HepG2 (cell line): ENCODE data around the gene CFAP61. TPM values are rescaled to one million over a fixed set of nuclear protein-coding genes. Genes with fewer than 3 reads are reported as not detected.

ENCODE experiments used
- ATAC-seq: fragments of 200-7000 bp; cut with Tn5 transposase; 3 replicates; pipeline ENCODE4 v1.9.1; 2020; ENCODE audit warnings: mild to moderate bottlenecking, moderate library complexity
- BruUV-seq: library from RNA; stranded (reverse); fragments of 400-500 nt; replicated peaks from 2 replicates; lab custom pipeline; 2021; lab: Mats Ljungman, UMichigan
- CTCF ChIA-PET: fragments of 300-600 bp; formaldehyde crosslinking; extraction: SDS; loops from one replicate; lab custom pipeline; 2021; ENCODE audit warnings: low total read pairs, inconsistent platforms, low intra/inter-chr PET ratio; lab: Yijun Ruan, JAX
- POLR2A ChIA-PET: fragments of 350-600 bp; sonication (Branson Sonifier 250); formaldehyde crosslinking; loops from one replicate; lab custom pipeline; 2020; ENCODE audit warnings: antibody characterized with exemption, inconsistent platforms; lab: Yijun Ruan, JAX
- DNase-seq: peaks from one replicate; pipeline ENCODE4 v3.0.0-alpha.2; 2015; ENCODE audit warnings: low spot score
- FAIRE-seq: peaks from 3 replicates; lab custom pipeline; 2011; peaks lifted over from hg19 to GRCh38; lab: Jason Lieb, UNC
- H2AFZ ChIP-seq: one replicate; pipeline ENCODE4 v1.6.1; 2011; ENCODE audit warnings: low read length, inconsistent platforms
- H3K27ac ChIP-seq: fragments of 300-600 bp; 3 replicates; pipeline ENCODE4 v1.8.0; 2011; ENCODE audit warnings: mixed run types, mild to moderate bottlenecking, mixed read lengths, low read length, inconsistent platforms; ENCODE audit not compliant: insufficient read depth; ENCODE audit errors: extremely low read length
- H3K27me3 ChIP-seq, 2 experiments: fragments of 200-600 bp in 1 of 2; 2 replicates in 1 of 2; 3 replicates in 1 of 2; pipeline versions ENCODE4 v1.6.0 to v1.8.0; 2011; ENCODE audit warnings: low read length in 2 of 2, mild to moderate bottlenecking in 2 of 2, moderate library complexity in 2 of 2, inconsistent platforms in 1 of 2; ENCODE audit not compliant: insufficient read depth in 2 of 2, control insufficient read depth in 1 of 2
- H3K36me3 ChIP-seq, 2 experiments: fragments of 200-600 bp in 1 of 2; replicated peaks in 1 of 2; 2 replicates in 1 of 2; 3 replicates in 1 of 2; pipeline versions ENCODE4 v1.5.1 to v1.8.0; 2011; ENCODE audit warnings: low read length in 2 of 2, inconsistent platforms in 1 of 2; ENCODE audit not compliant: insufficient read depth in 2 of 2, control insufficient read depth in 1 of 2
- H3K4me1 ChIP-seq: 2 replicates; pipeline ENCODE4 v1.5.1; 2012; ENCODE audit warnings: low read length, inconsistent platforms; ENCODE audit not compliant: insufficient read depth
- H3K4me2 ChIP-seq: 2 replicates; pipeline ENCODE4 v1.6.0; 2011; ENCODE audit warnings: low read depth, low read length, inconsistent platforms
- H3K4me3 ChIP-seq, 3 experiments: fragments of 200-600 bp in 1 of 3; sonication (generic), shearing (Covaris generic) in 1 of 3; replicated peaks in 1 of 3; 2 replicates each; pipeline ENCODE4 v1.5.1; 2011 to 2016; ENCODE audit warnings: low read length in 3 of 3, inconsistent platforms in 2 of 3, low read depth in 2 of 3, mild to moderate bottlenecking in 2 of 3, control low read depth in 1 of 3, mixed read lengths in 1 of 3; ENCODE audit not compliant: insufficient read depth in 1 of 3
- H3K79me2 ChIP-seq: one replicate; pipeline ENCODE4 v1.6.1; 2011; ENCODE audit warnings: low read length, inconsistent platforms; ENCODE audit not compliant: insufficient read depth
- H3K9ac ChIP-seq: 2 replicates; pipeline ENCODE4 v1.6.0; 2011; ENCODE audit warnings: mild to moderate bottlenecking, low read depth, low read length, inconsistent platforms; ENCODE audit not compliant: insufficient read depth
- H3K9me3 ChIP-seq: 2 replicates; pipeline ENCODE4 v1.5.1; 2012; ENCODE audit warnings: mild to moderate bottlenecking, low read length
- H4K20me1 ChIP-seq: 2 replicates; pipeline ENCODE4 v1.6.0; 2011; ENCODE audit warnings: inconsistent platforms, mild to moderate bottlenecking, low read length, moderate library complexity; ENCODE audit not compliant: insufficient read depth
- CENPX ChIP-seq: sonication (generic); formaldehyde crosslinking; IDR thresholded peaks from 2 replicates; pipeline ENCODE4 v1.9.0; 2021; ENCODE audit warnings: mild to moderate bottlenecking, missing genetic modification reagents, moderate library complexity
- MAFG ChIP-seq: sonication (generic); formaldehyde crosslinking; IDR thresholded peaks from 2 replicates; pipeline ENCODE4 v1.5.1; 2020; ENCODE audit warnings: mild to moderate bottlenecking, missing genetic modification reagents
- SP140L ChIP-seq: sonication (generic); formaldehyde crosslinking; IDR thresholded peaks from 2 replicates; pipeline ENCODE4 v1.4.0; 2020; ENCODE audit warnings: missing genetic modification reagents, borderline replicate concordance
- SP4 ChIP-seq: sonication (generic); formaldehyde crosslinking; IDR thresholded peaks from 2 replicates; pipeline ENCODE4 v1.8.1; 2023; ENCODE audit warnings: mild to moderate bottlenecking, missing genetic modification reagents
- ZBTB14 ChIP-seq: sonication (generic); formaldehyde crosslinking; IDR thresholded peaks from 2 replicates; pipeline ENCODE4 v1.4.0; 2020; ENCODE audit warnings: missing genetic modification reagents
- ZNF17 ChIP-seq: sonication (generic); formaldehyde crosslinking; IDR thresholded peaks from 2 replicates; pipeline ENCODE4 v1.5.0; 2020; ENCODE audit warnings: mild to moderate bottlenecking, missing genetic modification reagents
- ZNF205 ChIP-seq: IDR thresholded peaks from 2 replicates; pipeline ENCODE4 v1.6.1; 2018; ENCODE audit warnings: missing biosample characterization, missing genetic modification reagents
- ZNF276 ChIP-seq: sonication (generic); formaldehyde crosslinking; IDR thresholded peaks from 2 replicates; pipeline ENCODE4 v1.4.0; 2020; ENCODE audit warnings: mild to moderate bottlenecking, low read depth, missing genetic modification reagents
- WGBS: methylation state at CpG from one replicate; pipeline ENCODE4 v1.1.6; 2017; ENCODE audit warnings: low lambda C conversion rate; 5-methylcytosine and 5-hydroxymethylcytosine counted together
- in situ Hi-C: cut with HindIII; loops from 2 replicates; pipeline ENCODE4 v1.10.0; 2017; ENCODE audit warnings: low pct_unique_long_range_greater_than_20kb; ENCODE audit not compliant: extremely low pct_ligation_motif_present
- intact Hi-C: fragments of 100-400 bp; cut with micrococcal nuclease; formaldehyde crosslinking; loops from one replicate; pipeline ENCODE4 v1.10.0; 2022; ENCODE audit not compliant: unreplicated experiment
- polyA plus RNA-seq, 8 experiments: library from polyadenylated mRNA; depleted of rRNA in 3 of 8; stranded (reverse) in 7 of 8; unstranded in 1 of 8; fragments of >200 nt; fragmentation: Illumina TruSeq in 4 of 8; extraction: Trizol in 4 of 8; gene quantifications; 2 replicates each; pipeline versions ENCODE4 v1.2.1 to v1.2.3, GENCODE V29; 2011 to 2016; ENCODE audit warnings: low read depth in 4 of 8, missing spikeins in 1 of 8, mixed read lengths in 1 of 8; ENCODE audit not compliant: insufficient read depth in 1 of 8
- total RNA-seq, 5 experiments: library from RNA; depleted of rRNA; stranded (reverse); fragments of >200 nt; fragmentation: Illumina TruSeq; extraction: Trizol; gene quantifications; 2 replicates each; pipeline ENCODE4 v1.2.3, GENCODE V29; 2016; ENCODE audit warnings: low read depth in 1 of 5

The CFAP61 gene
- total and polyA plus RNA-seq, 2 of the 13 experiments (the other 11 are each of a cell fraction or from before 2014, with no cell fraction given), result 0.27 TPM; not detected in 1

GRCh38 chr20:20265210-20265609 is 212.9 kb downstream of the CFAP61 start:
- Histone ChIP-seq H3K36me3 (no peaks in the 10 kb centered on the region), H3K27ac (no peak overlapping the region), H3K27me3 (no peaks in the 10 kb centered on the region), H3K4me2 (no peak overlapping the region), H3K9me3 (no peaks in the 10 kb centered on the region), H3K9ac (no peak overlapping the region), H3K79me2 (no peaks in the 10 kb centered on the region), H4K20me1 (no peaks in the 10 kb centered on the region), H3K4me1 (no peaks in the 10 kb centered on the region), H3K4me3 (no peak overlapping the region), H2AFZ (no peak overlapping the region)
- no peak for TF ChIP-seq ZBTB14 (CRISPR knock-in tag)
- no peak for TF ChIP-seq MAFG (CRISPR knock-in tag)
- TF ChIP-seq SP4 (CRISPR knock-in tag), result no peak
- no peak for TF ChIP-seq ZNF17 (CRISPR knock-in tag)
- TF ChIP-seq SP140L (CRISPR knock-in tag), result no peak
- TF ChIP-seq ZNF205, result no peak
- TF ChIP-seq CENPX (CRISPR knock-in tag), result no peak
- peak; percentile 98 for TF ChIP-seq ZNF276
- ATAC-seq, result no peak
- 7% methylated on average over 2 of the region's 2 CpGs for WGBS
- in situ Hi-C loops (no loop called here), intact Hi-C loops (no loop called here)
- ChIA-PET POLR2A (no interaction called here), CTCF (no interaction called here)
- FAIRE-seq, result no peak
- no peak for DNase-seq
- BruUV-seq, result no TSS peak
